Left kidney (tissue), 2 donors: Measurements from ENCODE around the gene WNT1. TPM values are rescaled to one million over a fixed set of nuclear protein-coding genes. Genes with fewer than 3 reads are reported as not detected.

Experiments
- DNase-seq: peaks from one replicate; pipeline ENCODE4 v3.0.0-alpha.2; 2013
- polyA plus RNA-seq: library from polyadenylated mRNA; unstranded; fragments of 120-200 nt; gene quantifications from one replicate; pipeline ENCODE4 v1.2.1, GENCODE V29; 2013; ENCODE audit not compliant: insufficient read length

The WNT1 gene
- polyA plus RNA-seq, 1 donor, result not detected

GRCh38 chr12:49028666-49029275, 50.6 kb downstream of the WNT1 start:
- DNase-seq, result no peak

- no peak for DNase-seq
Measured at GRCh38 chr12:49030119-49030518, 52.0 kb downstream of the WNT1 start.

GRCh38 chr12:49030714-49031572, 52.8 kb downstream of the WNT1 start:
- DNase-seq, result no peak

- no peak for DNase-seq
Measured at GRCh38 chr12:49031573-49032161, 53.5 kb downstream of the WNT1 start.

Other genes starting within 250 kb of the WNT1 start
- 94.3 TPM for gene ADCY6, start 189.2 kb upstream of the WNT1 start, polyA plus RNA-seq
- 57.3 TPM for gene CACNB3, start 159.8 kb upstream of the WNT1 start, polyA plus RNA-seq
- 122 TPM for gene DDX23, start 126.2 kb upstream of the WNT1 start, polyA plus RNA-seq
- 2.4 TPM for gene RND1, start 112.5 kb upstream of the WNT1 start, polyA plus RNA-seq
- 22.4 TPM for gene FKBP11, start 52.8 kb upstream of the WNT1 start, polyA plus RNA-seq
- gene ARF3, start 20.8 kb upstream of the WNT1 start, polyA plus RNA-seq, result 128 TPM
- gene WNT10B, start 6.6 kb upstream of the WNT1 start, polyA plus RNA-seq, result 0.12 TPM
- gene DDN, start 21.1 kb downstream of the WNT1 start, polyA plus RNA-seq, result 65.9 TPM
- 95.8 TPM for gene PRKAG1, start 40.5 kb downstream of the WNT1 start, polyA plus RNA-seq
- gene KMT2D, start 82.5 kb downstream of the WNT1 start, polyA plus RNA-seq, result 57.7 TPM
- gene RHEBL1, start 91.7 kb downstream of the WNT1 start, polyA plus RNA-seq, result 1.8 TPM
- 0.25 TPM for gene DHH, start 116.5 kb downstream of the WNT1 start, polyA plus RNA-seq
- 87.7 TPM for gene LMBR1L, start 132.5 kb downstream of the WNT1 start, polyA plus RNA-seq
- 1,176 TPM for gene TUBA1B, start 153.1 kb downstream of the WNT1 start, polyA plus RNA-seq
- 433 TPM for gene TUBA1A, start 210.8 kb downstream of the WNT1 start, polyA plus RNA-seq